Measurements from ENCODE around the gene GTF2I. TPM values are rescaled to one million over a fixed set of nuclear protein-coding genes. Genes with fewer than 3 reads are reported as not detected.
A peak's percentile ranks its signal among the peaks of the same experiment; 100 is the strongest.

The GTF2I gene
- total and polyA plus RNA-seq, 10 of the 15 experiments (the other 5 are each of a cell fraction or from before 2014, with no cell fraction given), result 6.7 to 172 (median 96.9) TPM

DNA sequence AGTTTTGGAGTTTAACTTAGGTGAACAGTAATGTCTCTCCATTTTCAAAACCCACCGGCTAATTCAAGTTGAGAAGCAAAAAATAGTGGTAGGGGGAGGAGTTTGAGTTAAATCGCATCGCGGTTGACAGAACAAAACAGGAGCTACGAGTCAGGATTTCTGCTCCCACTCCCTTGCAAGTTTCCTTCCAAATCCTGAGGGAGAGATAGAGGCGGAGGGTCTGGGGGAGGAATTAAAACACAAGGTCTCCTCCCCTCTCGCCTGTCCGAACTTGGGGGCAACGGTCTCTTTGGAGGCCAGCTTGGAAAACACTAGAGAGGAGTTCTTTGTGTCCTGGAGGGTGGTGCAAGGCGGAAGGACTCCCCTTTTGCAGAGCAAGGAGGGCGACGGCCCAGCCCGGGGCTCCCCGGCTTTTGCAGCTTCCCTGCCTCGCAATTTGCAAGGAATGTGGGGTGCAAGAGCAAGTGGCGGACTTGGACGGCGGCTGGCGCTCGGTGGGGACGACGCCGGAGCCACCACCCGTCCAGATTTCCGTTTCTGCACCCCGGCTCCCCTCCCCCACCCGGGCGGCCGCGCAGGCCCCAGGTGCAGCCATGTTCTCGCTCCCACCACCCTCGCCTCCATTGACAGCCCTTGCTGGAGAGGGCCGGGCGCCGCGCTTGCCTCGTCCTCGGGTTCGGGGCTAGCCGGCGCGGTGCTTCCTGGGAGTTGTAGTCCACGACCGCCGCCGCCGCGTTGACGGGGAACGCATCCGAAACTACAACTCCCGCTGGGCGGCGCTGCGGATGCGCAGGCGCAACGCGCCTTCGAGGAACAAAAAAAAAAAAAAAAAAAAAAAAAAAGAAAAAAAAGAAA is 454 bp upstream of the GTF2I start (continued):
- TF ChIP-seq TBL1XR1 (IDR thresholded peaks at IDR 0.05; ENCODE audit: low read depth, low read length) (peak; percentile 16; the same call in 1 of the 2 replicates), ZSCAN29 (IDR thresholded peaks at IDR 0.05) (no peak), TCF12 (IDR thresholded peaks at IDR 0.05; ENCODE audit: low read depth, low read length) (peak; percentile 82; the same call in 1 of the 2 replicates), YY1 (IDR thresholded peaks at IDR 0.05; ENCODE audit: low read depth, low read length) (peak; percentile 98), SIX5 (IDR thresholded peaks at IDR 0.05; ENCODE audit: low read depth, low read length, severe bottlenecking) (peak; percentile 87), NR2C1 (IDR thresholded peaks at IDR 0.05) (peak; percentile 62), SMAD1 (IDR thresholded peaks at IDR 0.05; ENCODE audit: low read depth, partially characterized antibody) (no peak), TARDBP (IDR thresholded peaks at IDR 0.05; ENCODE audit: borderline replicate concordance) (no peak; the same call in 1 of the 2 replicates), CHD1 (IDR thresholded peaks at IDR 0.05; ENCODE audit: low read depth, low read length) (no peak; the same call in 1 of the 2 replicates)
- TF ChIP-seq, protein P1, sequence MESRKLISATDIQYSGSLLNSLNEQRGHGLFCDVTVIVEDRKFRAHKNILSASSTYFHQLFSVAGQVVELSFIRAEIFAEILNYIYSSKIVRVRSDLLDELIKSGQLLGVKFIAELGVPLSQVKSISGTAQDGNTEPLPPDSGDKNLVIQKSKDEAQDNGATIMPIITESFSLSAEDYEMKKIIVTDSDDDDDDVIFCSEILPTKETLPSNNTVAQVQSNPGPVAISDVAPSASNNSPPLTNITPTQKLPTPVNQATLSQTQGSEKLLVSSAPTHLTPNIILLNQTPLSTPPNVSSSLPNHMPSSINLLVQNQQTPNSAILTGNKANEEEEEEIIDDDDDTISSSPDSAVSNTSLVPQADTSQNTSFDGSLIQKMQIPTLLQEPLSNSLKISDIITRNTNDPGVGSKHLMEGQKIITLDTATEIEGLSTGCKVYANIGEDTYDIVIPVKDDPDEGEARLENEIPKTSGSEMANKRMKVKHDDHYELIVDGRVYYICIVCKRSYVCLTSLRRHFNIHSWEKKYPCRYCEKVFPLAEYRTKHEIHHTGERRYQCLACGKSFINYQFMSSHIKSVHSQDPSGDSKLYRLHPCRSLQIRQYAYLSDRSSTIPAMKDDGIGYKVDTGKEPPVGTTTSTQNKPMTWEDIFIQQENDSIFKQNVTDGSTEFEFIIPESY (IDR thresholded peaks at IDR 0.05), result no peak
- TF ChIP-seq, protein P2, sequence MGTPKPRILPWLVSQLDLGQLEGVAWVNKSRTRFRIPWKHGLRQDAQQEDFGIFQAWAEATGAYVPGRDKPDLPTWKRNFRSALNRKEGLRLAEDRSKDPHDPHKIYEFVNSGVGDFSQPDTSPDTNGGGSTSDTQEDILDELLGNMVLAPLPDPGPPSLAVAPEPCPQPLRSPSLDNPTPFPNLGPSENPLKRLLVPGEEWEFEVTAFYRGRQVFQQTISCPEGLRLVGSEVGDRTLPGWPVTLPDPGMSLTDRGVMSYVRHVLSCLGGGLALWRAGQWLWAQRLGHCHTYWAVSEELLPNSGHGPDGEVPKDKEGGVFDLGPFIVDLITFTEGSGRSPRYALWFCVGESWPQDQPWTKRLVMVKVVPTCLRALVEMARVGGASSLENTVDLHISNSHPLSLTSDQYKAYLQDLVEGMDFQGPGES (IDR thresholded peaks at IDR 0.05), result no peak
- TF ChIP-seq, protein P3, sequence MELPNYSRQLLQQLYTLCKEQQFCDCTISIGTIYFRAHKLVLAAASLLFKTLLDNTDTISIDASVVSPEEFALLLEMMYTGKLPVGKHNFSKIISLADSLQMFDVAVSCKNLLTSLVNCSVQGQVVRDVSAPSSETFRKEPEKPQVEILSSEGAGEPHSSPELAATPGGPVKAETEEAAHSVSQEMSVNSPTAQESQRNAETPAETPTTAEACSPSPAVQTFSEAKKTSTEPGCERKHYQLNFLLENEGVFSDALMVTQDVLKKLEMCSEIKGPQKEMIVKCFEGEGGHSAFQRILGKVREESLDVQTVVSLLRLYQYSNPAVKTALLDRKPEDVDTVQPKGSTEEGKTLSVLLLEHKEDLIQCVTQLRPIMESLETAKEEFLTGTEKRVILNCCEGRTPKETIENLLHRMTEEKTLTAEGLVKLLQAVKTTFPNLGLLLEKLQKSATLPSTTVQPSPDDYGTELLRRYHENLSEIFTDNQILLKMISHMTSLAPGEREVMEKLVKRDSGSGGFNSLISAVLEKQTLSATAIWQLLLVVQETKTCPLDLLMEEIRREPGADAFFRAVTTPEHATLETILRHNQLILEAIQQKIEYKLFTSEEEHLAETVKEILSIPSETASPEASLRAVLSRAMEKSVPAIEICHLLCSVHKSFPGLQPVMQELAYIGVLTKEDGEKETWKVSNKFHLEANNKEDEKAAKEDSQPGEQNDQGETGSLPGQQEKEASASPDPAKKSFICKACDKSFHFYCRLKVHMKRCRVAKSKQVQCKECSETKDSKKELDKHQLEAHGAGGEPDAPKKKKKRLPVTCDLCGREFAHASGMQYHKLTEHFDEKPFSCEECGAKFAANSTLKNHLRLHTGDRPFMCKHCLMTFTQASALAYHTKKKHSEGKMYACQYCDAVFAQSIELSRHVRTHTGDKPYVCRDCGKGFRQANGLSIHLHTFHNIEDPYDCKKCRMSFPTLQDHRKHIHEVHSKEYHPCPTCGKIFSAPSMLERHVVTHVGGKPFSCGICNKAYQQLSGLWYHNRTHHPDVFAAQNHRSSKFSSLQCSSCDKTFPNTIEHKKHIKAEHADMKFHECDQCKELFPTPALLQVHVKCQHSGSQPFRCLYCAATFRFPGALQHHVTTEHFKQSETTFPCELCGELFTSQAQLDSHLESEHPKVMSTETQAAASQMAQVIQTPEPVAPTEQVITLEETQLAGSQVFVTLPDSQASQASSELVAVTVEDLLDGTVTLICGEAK (IDR thresholded peaks at IDR 0.05; ENCODE audit: borderline replicate concordance), result no peak
- TF ChIP-seq, protein P4, sequence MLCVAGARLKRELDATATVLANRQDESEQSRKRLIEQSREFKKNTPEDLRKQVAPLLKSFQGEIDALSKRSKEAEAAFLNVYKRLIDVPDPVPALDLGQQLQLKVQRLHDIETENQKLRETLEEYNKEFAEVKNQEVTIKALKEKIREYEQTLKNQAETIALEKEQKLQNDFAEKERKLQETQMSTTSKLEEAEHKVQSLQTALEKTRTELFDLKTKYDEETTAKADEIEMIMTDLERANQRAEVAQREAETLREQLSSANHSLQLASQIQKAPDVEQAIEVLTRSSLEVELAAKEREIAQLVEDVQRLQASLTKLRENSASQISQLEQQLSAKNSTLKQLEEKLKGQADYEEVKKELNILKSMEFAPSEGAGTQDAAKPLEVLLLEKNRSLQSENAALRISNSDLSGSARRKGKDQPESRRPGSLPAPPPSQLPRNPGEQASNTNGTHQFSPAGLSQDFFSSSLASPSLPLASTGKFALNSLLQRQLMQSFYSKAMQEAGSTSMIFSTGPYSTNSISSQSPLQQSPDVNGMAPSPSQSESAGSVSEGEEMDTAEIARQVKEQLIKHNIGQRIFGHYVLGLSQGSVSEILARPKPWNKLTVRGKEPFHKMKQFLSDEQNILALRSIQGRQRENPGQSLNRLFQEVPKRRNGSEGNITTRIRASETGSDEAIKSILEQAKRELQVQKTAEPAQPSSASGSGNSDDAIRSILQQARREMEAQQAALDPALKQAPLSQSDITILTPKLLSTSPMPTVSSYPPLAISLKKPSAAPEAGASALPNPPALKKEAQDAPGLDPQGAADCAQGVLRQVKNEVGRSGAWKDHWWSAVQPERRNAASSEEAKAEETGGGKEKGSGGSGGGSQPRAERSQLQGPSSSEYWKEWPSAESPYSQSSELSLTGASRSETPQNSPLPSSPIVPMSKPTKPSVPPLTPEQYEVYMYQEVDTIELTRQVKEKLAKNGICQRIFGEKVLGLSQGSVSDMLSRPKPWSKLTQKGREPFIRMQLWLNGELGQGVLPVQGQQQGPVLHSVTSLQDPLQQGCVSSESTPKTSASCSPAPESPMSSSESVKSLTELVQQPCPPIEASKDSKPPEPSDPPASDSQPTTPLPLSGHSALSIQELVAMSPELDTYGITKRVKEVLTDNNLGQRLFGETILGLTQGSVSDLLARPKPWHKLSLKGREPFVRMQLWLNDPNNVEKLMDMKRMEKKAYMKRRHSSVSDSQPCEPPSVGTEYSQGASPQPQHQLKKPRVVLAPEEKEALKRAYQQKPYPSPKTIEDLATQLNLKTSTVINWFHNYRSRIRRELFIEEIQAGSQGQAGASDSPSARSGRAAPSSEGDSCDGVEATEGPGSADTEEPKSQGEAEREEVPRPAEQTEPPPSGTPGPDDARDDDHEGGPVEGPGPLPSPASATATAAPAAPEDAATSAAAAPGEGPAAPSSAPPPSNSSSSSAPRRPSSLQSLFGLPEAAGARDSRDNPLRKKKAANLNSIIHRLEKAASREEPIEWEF (IDR thresholded peaks at IDR 0.05; ENCODE audit: insufficient replicate concordance, low read depth, low read length), result no peak
